H7 (cell line): ENCODE results near the gene TMEM175. TPM values are rescaled to one million over a fixed set of nuclear protein-coding genes. Genes with fewer than 3 reads are reported as not detected.
A peak's percentile ranks its signal among the peaks of the same experiment; 100 is the strongest.

Experiments used
- DNase-seq: peaks from one replicate; pipeline ENCODE4 v3.0.0; 2012
- H3K27me3 ChIP-seq: 2 replicates; pipeline ENCODE4 v1.6.0; 2011; ENCODE audit warnings: mild to moderate bottlenecking, low read length; ENCODE audit not compliant: control insufficient read depth, insufficient read depth
- H3K36me3 ChIP-seq: replicated peaks from 2 replicates; pipeline ENCODE4 v1.5.1; 2011; ENCODE audit warnings: low read length; ENCODE audit not compliant: control insufficient read depth, insufficient read depth
- H3K4me3 ChIP-seq: 2 replicates; pipeline ENCODE4 v1.5.1; 2011; ENCODE audit warnings: low read depth, mild to moderate bottlenecking, control low read depth, low read length, moderate library complexity; ENCODE audit not compliant: insufficient read depth
- total RNA-seq: library from RNA; depleted of rRNA; stranded (reverse); fragments of >200 nt; shearing (Covaris generic); gene quantifications from 2 replicates; pipeline ENCODE4 v1.2.3, GENCODE V29; 2014; rRNA removed

Gene TMEM175, protein sequence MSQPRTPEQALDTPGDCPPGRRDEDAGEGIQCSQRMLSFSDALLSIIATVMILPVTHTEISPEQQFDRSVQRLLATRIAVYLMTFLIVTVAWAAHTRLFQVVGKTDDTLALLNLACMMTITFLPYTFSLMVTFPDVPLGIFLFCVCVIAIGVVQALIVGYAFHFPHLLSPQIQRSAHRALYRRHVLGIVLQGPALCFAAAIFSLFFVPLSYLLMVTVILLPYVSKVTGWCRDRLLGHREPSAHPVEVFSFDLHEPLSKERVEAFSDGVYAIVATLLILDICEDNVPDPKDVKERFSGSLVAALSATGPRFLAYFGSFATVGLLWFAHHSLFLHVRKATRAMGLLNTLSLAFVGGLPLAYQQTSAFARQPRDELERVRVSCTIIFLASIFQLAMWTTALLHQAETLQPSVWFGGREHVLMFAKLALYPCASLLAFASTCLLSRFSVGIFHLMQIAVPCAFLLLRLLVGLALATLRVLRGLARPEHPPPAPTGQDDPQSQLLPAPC
- total RNA-seq: 6.5 and 8.4 TPM in 2 replicates

DNA sequence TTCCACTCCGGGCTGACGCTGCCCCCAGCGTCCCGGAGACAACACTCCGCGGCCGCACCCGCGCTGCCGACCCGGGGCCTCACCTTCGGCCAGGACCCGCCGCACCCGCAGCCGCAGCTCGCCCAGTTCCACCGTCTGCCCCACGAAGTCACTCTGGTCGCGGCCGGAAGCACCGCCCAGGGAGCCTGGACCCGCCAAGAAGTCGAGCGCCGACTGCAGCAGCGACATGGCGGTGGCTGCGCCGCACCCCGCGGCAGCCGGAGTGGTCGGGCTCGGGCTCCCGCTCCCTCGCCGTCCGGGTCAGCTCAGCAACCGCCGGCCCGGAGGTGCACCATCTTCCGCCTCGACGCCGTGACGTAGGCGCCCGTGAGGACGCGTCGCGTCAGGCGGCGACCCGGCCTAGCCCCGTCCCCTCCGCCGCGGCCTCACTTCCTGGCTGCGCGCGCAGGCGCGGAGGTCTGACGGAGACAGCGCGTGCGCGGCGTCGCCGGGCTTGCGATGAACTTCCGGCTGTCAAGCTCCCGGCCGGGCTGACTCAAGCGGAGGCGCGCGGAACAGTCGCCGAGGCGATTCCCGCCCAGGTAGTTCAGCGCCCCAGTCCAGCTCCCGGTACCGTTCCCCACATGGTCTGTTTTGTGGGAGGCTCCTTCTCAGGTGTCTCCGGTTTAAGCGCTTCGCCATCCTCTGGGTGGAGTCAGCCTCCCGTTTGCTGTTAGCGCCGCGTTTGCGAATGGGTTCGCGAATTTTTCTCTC lies at the start of gene TMEM175, which contains the start of gene GAK:
TMEM175 (plus strand) TSS at position 501 of the 753 bp plus-strand sequence. CDS start 15,280 bp downstream, outside the sequence.
GAK (minus strand) TSS at position 357 of the 753 bp plus-strand sequence; CDS start at position 228, 129 bp downstream.
- Histone ChIP-seq H3K27me3 (no peaks in the 10 kb centered on the region), H3K36me3 (no peaks in the 10 kb centered on the region), H3K4me3 (peak within 1 kb of the TSS; percentile 98)
- DNase-seq: peak; percentile 99

GRCh38 chr4:882646-883045 lies 49.6 kb upstream of the TMEM175 start:
- peaks cover 10% of the 10 kb centered on the region for H3K36me3 ChIP-seq

GRCh38 chr4:883377-884095 lies 48.7 kb upstream of the TMEM175 start:
- no peaks in the 10 kb centered on the region for H3K27me3 ChIP-seq
- H3K4me3 ChIP-seq: no peak overlapping the region
- no peak for DNase-seq
- H3K36me3 ChIP-seq: peaks cover 10% of the 10 kb centered on the region

More at GRCh38 chr4:882646-883045, 49.6 kb upstream of the TMEM175 start:
- Histone ChIP-seq H3K4me3 (no peak overlapping the region), H3K27me3 (no peaks in the 10 kb centered on the region)
- no peak for DNase-seq

- Histone ChIP-seq H3K36me3 (peaks cover 6% of the 10 kb centered on the region), H3K27me3 (no peaks in the 10 kb centered on the region), H3K4me3 (no peak overlapping the region)
- no peak for DNase-seq
Observed at GRCh38 chr4:884259-884658, 48.0 kb upstream of the TMEM175 start.

DNA sequence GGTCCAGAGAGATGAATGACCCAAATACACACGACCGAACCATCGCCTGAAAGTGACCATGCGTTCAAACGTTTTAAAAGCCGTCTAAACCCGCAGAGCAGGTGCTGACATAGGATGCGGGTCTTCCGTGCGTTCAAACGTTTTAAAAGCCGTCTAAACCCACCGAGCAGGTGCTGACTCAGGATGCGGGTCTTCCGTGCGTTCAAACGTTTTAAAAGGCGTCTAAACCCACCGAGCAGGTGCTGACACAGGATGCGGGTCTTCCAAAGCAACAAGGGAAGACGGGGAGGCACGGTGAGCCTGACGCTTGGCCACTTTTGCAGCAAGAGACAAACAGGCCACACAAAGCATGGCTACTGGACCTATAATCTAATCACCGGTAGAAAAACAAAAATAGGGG lies 47.4 kb upstream of the TMEM175 start:
- H3K27me3 ChIP-seq: no peaks in the 10 kb centered on the region
- no peak for DNase-seq
- peaks cover 3% of the 10 kb centered on the region for H3K36me3 ChIP-seq
- no peak overlapping the region for H3K4me3 ChIP-seq

DNA sequence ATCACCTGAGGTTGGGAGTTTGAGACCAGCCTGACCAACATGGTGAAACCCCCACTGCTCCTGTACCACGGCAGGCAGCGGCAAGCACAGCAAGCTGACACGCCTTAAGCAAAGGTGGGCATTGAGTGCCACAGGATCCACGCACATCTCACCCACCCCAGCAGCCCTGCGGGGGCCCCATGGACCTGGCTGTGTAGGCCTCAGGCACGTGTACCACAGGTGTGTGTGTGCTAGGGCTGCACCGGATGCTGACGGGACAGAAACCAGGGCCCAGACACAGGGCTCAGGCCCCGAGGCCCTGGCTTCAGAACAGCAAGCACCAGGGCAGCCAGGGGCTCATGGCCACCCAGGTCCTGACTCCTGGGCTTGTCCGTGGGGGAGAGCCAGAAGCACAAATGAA lies 46.9 kb upstream of the TMEM175 start:
- Histone ChIP-seq H3K36me3 (peaks cover 3% of the 10 kb centered on the region), H3K4me3 (no peak overlapping the region), H3K27me3 (no peaks in the 10 kb centered on the region)
- no peak for DNase-seq

- DNase-seq: no peak
- no peaks in the 10 kb centered on the region for H3K27me3 ChIP-seq
- H3K36me3 ChIP-seq: peaks cover 3% of the 10 kb centered on the region
- H3K4me3 ChIP-seq: no peak overlapping the region
Observed at GRCh38 chr4:886244-886643, 46.0 kb upstream of the TMEM175 start.

GRCh38 chr4:887034-887763 lies 45.1 kb upstream of the TMEM175 start:
- H3K4me3 ChIP-seq: no peak overlapping the region
- peaks cover 3% of the 10 kb centered on the region for H3K36me3 ChIP-seq
- no peak for DNase-seq
- H3K27me3 ChIP-seq: no peaks in the 10 kb centered on the region

GRCh38 chr4:888029-888428 lies 44.2 kb upstream of the TMEM175 start:
- DNase-seq: no peak
- H3K4me3 ChIP-seq: no peak overlapping the region
- H3K36me3 ChIP-seq: peaks cover 3% of the 10 kb centered on the region
- no peaks in the 10 kb centered on the region for H3K27me3 ChIP-seq

- Histone ChIP-seq H3K4me3 (no peak overlapping the region), H3K27me3 (no peaks in the 10 kb centered on the region), H3K36me3 (no peaks in the 10 kb centered on the region; the same call in none of the 2 replicates)
- DNase-seq: no peak
Observed at GRCh38 chr4:889516-889915, 42.7 kb upstream of the TMEM175 start.

DNA sequence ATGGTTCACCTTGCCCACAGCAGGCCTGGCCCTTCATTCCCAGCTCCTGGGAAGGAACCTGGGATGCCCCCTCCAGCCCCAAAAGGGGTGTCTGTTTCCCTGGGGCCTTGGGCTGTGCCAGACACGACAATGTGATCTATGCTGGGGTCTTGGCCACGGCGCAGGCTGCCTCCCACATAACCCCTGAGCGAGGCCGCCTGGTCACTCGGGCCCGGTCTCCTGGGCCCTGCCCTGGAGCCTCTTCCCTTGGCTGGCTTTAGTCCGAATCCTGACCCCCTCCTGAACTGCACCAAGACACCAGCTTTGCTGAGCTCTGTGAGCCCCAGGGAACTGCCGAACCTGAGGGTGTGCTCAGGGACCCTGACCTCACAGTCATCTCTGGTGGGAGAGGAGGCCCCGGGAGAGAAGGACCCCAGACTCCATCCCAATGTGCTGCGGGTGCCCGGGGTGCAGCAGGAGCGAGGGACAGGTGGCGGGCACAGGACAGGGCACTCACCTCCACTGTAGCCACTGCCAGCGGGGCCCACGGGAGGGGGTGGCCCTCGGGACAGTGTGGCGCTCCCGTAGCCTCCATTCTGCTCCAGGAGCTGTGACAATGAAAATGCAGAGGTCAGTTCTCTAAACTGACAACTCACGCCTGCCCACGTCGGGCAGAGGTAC lies 42.1 kb upstream of the TMEM175 start:
- no peak for DNase-seq
- Histone ChIP-seq H3K4me3 (no peak overlapping the region), H3K36me3 (peaks cover 2% of the 10 kb centered on the region), H3K27me3 (no peaks in the 10 kb centered on the region)

DNA sequence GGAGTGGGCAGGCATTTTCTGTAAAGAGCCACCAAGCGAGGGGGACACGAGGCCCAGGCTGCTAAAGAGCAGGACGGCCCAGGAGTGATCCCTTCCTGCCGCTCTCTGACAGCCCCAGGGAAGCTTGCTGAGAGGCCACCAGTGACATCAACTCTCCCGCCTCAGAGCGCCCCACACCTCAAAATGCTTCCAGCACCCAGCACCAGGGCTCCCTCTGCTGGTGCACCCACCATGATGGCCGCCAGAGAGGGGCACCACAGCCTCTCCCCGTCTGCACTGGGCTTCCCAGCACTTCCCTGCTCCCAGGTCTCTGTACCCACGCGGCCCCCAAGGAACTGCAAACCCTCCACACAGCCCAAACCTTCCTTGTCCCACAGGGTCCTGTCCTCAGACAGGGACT lies 40.5 kb upstream of the TMEM175 start:
- DNase-seq: peak; percentile 93
- peaks cover 2% of the 10 kb centered on the region for H3K36me3 ChIP-seq
- H3K27me3 ChIP-seq: no peaks in the 10 kb centered on the region
- H3K4me3 ChIP-seq: no peak overlapping the region

DNA sequence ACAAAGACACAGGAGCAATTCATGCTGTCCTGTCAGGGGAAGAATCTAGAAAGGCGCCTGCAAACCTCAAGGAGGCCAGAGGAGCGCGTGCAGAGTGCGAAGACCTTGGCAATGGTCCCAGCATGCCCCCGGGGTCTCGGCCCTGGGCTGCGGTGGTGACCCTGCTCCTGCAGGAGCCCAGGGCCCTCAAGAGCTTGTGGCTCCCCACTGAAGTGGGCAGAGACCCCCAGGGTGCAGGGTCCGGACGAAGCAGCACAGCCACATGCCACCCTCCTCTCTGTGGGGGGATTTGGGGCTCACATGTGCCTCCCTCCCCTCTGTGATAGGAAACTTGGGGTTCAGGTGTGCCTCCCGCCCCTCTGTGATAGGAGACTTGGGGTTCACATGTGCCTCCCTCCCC lies 39.5 kb upstream of the TMEM175 start:
- Histone ChIP-seq H3K27me3 (no peaks in the 10 kb centered on the region), H3K36me3 (peaks cover 4% of the 10 kb centered on the region), H3K4me3 (no peak overlapping the region)
- no peak for DNase-seq
